Smooth muscle cell (in vitro differentiated cells): ENCODE measurements around the gene CATSPER4. TPM values are rescaled to one million over a fixed set of nuclear protein-coding genes. Genes with fewer than 3 reads are reported as not detected.

Experiments used
- DNase-seq: peaks from one replicate; lab custom pipeline; 2025; ENCODE audit not compliant: unreplicated experiment; lab: John Stamatoyannopoulos, UW
- H2AFZ ChIP-seq: fragments of 200-600 bp; sonication (generic); 2 replicates; pipeline ENCODE4 v1.6.0; 2016; ENCODE audit warnings: antibody characterized with exemption, low read depth, mild to moderate bottlenecking
- H3F3A ChIP-seq: fragments of 200-600 bp; sonication (generic); 2 replicates; pipeline ENCODE4 v1.6.0; 2017; ENCODE audit warnings: antibody characterized with exemption, low read depth
- H3K27ac ChIP-seq: fragments of 200-600 bp; sonication (generic); 2 replicates; pipeline ENCODE4 v1.5.1; 2016; ENCODE audit warnings: low read depth, mild to moderate bottlenecking
- H3K27me3 ChIP-seq: fragments of 200-600 bp; sonication (generic); 2 replicates; pipeline ENCODE4 v1.6.1; 2016; ENCODE audit warnings: low read depth, mild to moderate bottlenecking
- H3K36me3 ChIP-seq: fragments of 200-600 bp; sonication (generic); 2 replicates; pipeline ENCODE4 v1.5.1; 2016; ENCODE audit warnings: low read depth
- H3K4me1 ChIP-seq: fragments of 200-600 bp; sonication (generic); 2 replicates; pipeline ENCODE4 v1.5.1; 2016; ENCODE audit warnings: low read depth
- H3K4me2 ChIP-seq: fragments of 200-600 bp; sonication (generic); 2 replicates; pipeline ENCODE4 v1.6.0; 2016; ENCODE audit warnings: mild to moderate bottlenecking
- H3K4me3 ChIP-seq: fragments of 200-600 bp; sonication (generic); 2 replicates; pipeline ENCODE4 v1.5.1; 2016; ENCODE audit warnings: mild to moderate bottlenecking
- H3K79me2 ChIP-seq: fragments of 200-600 bp; sonication (generic); 2 replicates; pipeline ENCODE4 v1.6.0; 2016; ENCODE audit warnings: low read depth, mild to moderate bottlenecking
- H3K9ac ChIP-seq: fragments of 200-600 bp; sonication (generic); 2 replicates; pipeline ENCODE4 v1.6.0; 2016; ENCODE audit warnings: low read depth
- H3K9me3 ChIP-seq: fragments of 200-600 bp; sonication (generic); replicated peaks from 2 replicates; pipeline ENCODE4 v1.5.1; 2016; ENCODE audit warnings: low read depth
- H4K20me1 ChIP-seq: fragments of 200-600 bp; sonication (generic); 2 replicates; pipeline ENCODE4 v1.6.0; 2016; ENCODE audit warnings: low read depth
- WGBS: methylation state at CpG from one replicate; pipeline ENCODE4 v1.1.7; 2016; ENCODE audit warnings: low lambda C conversion rate; 5-methylcytosine and 5-hydroxymethylcytosine counted together
- polyA plus RNA-seq: library from polyadenylated mRNA; unstranded; fragments of >200 nt; fragmentation: Nextera tagmentation; extraction: Ambion mirVana; gene quantifications from 2 replicates; pipeline ENCODE4 v1.2.1, GENCODE V29; 2016
- total RNA-seq: library from RNA; depleted of rRNA; stranded (reverse); fragments of >200 nt; gene quantifications from 2 replicates; pipeline ENCODE4 v1.2.3, GENCODE V29; 2014
- TF ChIP-seq, protein P1 (sequence below): fragments of 200-600 bp; sonication (generic); IDR thresholded peaks from 2 replicates; pipeline ENCODE4 v1.5.1; 2017; ENCODE audit warnings: borderline replicate concordance, mild to moderate bottlenecking, antibody characterized with exemption; ENCODE audit not compliant: insufficient read depth, poor library complexity, severe bottlenecking

The CATSPER4 gene
- total and polyA plus RNA-seq, 2 experiments from 2014 or later = not detected

DNA sequence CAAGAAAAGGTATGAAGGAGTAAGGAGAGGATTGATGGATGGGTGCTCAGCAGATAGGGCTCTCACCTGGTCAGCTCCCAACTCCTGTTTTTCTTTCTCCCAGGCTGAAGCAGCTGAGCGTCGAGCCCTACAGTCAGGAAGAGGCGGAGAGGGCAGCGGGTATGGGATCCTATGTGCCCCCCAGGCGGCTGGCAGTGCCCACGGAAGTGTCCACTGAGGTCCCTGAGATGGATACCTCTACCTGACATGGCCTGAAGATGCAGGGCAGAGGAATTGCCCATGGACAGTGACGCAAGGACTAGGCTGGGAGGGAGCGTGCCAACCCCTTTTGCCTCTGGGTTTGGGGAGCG is 20.0 kb upstream of the CATSPER4 start:
- Histone ChIP-seq H3K9ac (peak overlapping the region; percentile 93), H3K79me2 (peaks cover 4% of the 10 kb centered on the region), H3K4me2 (peak overlapping the region; percentile 97), H3K4me3 (peak overlapping the region; percentile 84), H3K9me3 (no peaks in the 10 kb centered on the region), H3K4me1 (peaks cover 24% of the 10 kb centered on the region), H3K36me3 (no peaks in the 10 kb centered on the region), H3F3A (peaks cover 3% of the 10 kb centered on the region), H3K27ac (peak overlapping the region; percentile 70), H4K20me1 (no peaks in the 10 kb centered on the region), H3K27me3 (no peaks in the 10 kb centered on the region), H2AFZ (no peak overlapping the region)
- DNase-seq = no peak
- WGBS = 84% methylated on average over 9 of the region's 9 CpGs
- TF ChIP-seq, protein P1, sequence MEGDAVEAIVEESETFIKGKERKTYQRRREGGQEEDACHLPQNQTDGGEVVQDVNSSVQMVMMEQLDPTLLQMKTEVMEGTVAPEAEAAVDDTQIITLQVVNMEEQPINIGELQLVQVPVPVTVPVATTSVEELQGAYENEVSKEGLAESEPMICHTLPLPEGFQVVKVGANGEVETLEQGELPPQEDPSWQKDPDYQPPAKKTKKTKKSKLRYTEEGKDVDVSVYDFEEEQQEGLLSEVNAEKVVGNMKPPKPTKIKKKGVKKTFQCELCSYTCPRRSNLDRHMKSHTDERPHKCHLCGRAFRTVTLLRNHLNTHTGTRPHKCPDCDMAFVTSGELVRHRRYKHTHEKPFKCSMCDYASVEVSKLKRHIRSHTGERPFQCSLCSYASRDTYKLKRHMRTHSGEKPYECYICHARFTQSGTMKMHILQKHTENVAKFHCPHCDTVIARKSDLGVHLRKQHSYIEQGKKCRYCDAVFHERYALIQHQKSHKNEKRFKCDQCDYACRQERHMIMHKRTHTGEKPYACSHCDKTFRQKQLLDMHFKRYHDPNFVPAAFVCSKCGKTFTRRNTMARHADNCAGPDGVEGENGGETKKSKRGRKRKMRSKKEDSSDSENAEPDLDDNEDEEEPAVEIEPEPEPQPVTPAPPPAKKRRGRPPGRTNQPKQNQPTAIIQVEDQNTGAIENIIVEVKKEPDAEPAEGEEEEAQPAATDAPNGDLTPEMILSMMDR = no peak

DNA sequence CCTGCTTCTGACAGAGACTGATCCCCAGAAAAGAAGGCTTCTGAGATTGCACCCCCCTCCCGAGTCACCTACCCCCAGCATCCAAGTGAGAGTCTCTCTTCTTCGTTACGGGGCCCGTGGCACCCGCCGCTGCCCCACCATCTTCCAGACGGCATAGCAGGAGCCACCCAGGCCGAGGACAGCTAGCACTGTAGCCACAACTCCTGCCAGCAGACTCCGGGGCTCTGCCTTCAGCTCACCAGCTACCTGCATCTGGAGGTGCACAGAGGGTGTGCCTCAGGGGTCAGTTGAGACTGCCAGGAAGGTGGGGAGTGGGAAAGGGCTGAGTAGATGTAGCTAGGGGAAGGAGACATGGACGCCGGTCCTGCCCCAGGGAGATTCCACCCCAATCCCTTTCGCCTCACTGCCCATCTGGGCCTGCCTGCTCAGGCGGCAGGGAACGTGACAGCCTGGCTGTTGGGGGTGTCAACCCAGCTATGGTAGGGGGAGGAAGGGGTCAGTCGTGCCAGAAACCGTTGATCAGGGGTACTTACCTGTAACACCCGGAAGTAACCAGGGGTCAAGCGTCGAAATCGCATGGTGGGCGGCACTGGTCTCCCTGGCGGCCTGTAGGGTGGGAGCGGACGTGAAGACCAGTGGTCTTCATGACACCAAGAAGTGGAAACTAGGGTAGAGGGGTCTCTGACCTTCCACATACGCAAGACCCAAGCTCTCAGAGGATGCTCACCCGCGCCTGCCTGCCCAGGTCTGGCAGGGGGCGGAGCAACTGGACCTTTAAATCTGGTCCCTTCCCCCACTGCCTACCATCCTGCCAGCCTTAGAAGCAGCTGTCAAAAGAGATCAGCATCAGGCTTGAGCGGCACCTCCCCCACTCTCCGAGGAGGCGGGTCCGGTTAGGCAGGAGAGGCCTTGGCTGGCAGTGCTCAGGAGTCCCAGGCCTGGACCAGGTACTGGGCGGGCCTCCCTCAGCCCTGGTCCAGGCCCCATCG is 19.0 kb upstream of the CATSPER4 start, which contains the start of gene ZNF593OS:
ZNF593OS (minus strand) TSS at position 749 of the 989 bp plus-strand sequence; CDS start at position 578, 171 bp downstream.
- Histone ChIP-seq H4K20me1 (no peaks in the 10 kb centered on the region), H3K9ac (no peak within 1 kb of the TSS), H3K9me3 (no peaks in the 10 kb centered on the region), H3K4me2 (peak within 1 kb of the TSS; percentile 97), H3K4me1 (peaks cover 20% of the 10 kb centered on the region), H3F3A (no peaks in the 10 kb centered on the region), H3K4me3 (peak within 1 kb of the TSS; percentile 84), H3K27me3 (no peaks in the 10 kb centered on the region), H3K79me2 (peaks cover 4% of the 10 kb centered on the region), H2AFZ (no peak within 1 kb of the TSS), H3K36me3 (no peaks in the 10 kb centered on the region), H3K27ac (no peak within 1 kb of the TSS)
- no peak for DNase-seq
- WGBS = 95% methylated on average over 33 of the region's 34 CpGs
- TF ChIP-seq, protein P1 = no peak

DNA sequence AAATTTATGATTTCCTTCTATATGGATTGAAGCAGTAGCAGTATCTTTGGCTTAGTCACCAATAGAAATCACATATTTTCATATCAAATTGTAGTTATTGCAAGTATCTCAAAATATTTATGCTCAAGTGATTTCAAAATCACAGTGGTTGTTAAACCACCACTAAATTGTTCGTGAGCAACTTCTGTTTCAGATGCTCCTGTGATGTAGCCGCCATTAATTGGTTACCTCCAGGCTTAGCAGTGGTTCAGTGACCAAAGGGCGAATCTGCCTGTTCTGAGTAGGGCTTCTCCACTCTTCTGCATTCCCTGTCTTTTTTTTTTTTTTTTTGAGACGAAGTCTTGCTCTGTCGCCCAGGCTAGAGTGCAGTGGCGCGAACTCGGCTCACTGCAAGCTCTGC is 15.1 kb upstream of the CATSPER4 start:
- DNase-seq = no peak
- no peaks in the 10 kb centered on the region for H3K27me3 ChIP-seq
- H3F3A ChIP-seq = no peaks in the 10 kb centered on the region
- no peak overlapping the region for H3K27ac ChIP-seq
- peaks cover 3% of the 10 kb centered on the region for H3K79me2 ChIP-seq
- H2AFZ ChIP-seq = no peak overlapping the region
- H3K9me3 ChIP-seq = no peaks in the 10 kb centered on the region
- H4K20me1 ChIP-seq = no peaks in the 10 kb centered on the region
- TF ChIP-seq, protein P1 = no peak
- WGBS = 97% methylated on average over 3 of the region's 8 CpGs
- H3K36me3 ChIP-seq = no peaks in the 10 kb centered on the region
- no peak overlapping the region for H3K4me2 ChIP-seq
- H3K4me3 ChIP-seq = no peak overlapping the region
- no peak overlapping the region for H3K9ac ChIP-seq
- H3K4me1 ChIP-seq = peaks cover 14% of the 10 kb centered on the region
